Liver (tissue), 9 donors: Measurements from ENCODE around the gene EGFR. TPM values are rescaled to one million over a fixed set of nuclear protein-coding genes. Genes with fewer than 3 reads are reported as not detected.

Experiments used
- DNase-seq: peaks from one replicate; pipeline ENCODE4 v3.0.0-alpha.2; 2017; ENCODE audit warnings: low spot score
- H3K27ac ChIP-seq, 2 donors: one replicate each; pipeline ENCODE4 v1.7.0; 2013; ENCODE audit warnings: inconsistent platforms in 2 of 2, low read length in 2 of 2, control low read depth in 1 of 2, low read depth in 1 of 2, mild to moderate bottlenecking in 1 of 2
- H3K27me3 ChIP-seq, 4 donors: one replicate each; pipeline versions ENCODE4 v1.6.1 to v1.7.0; 2013; ENCODE audit warnings: low read length in 3 of 4, inconsistent platforms in 1 of 4, mild to moderate bottlenecking in 1 of 4, moderate library complexity in 1 of 4; ENCODE audit not compliant: control insufficient read depth in 4 of 4, insufficient read depth in 4 of 4
- H3K36me3 ChIP-seq, 4 donors: one replicate each; pipeline versions ENCODE4 v1.6.1 to v1.7.0; 2013; ENCODE audit warnings: low read length in 3 of 4, mild to moderate bottlenecking in 3 of 4, low read depth in 1 of 4, moderate library complexity in 1 of 4; ENCODE audit not compliant: control insufficient read depth in 4 of 4, insufficient read depth in 3 of 4
- H3K4me1 ChIP-seq, 4 donors: one replicate each; pipeline versions ENCODE4 v1.6.1 to v1.7.0; 2013; ENCODE audit warnings: low read length in 3 of 4, mild to moderate bottlenecking in 3 of 4, moderate library complexity in 1 of 4; ENCODE audit not compliant: control insufficient read depth in 4 of 4, insufficient read depth in 4 of 4
- H3K4me3 ChIP-seq, 3 donors: one replicate each; pipeline versions ENCODE4 v1.6.1 to v1.7.0; 2013; ENCODE audit warnings: low read length in 3 of 3, control low read depth in 1 of 3, low read depth in 1 of 3, mild to moderate bottlenecking in 1 of 3
- H3K9ac ChIP-seq, 2 donors: one replicate each; pipeline ENCODE4 v1.7.0; 2013; ENCODE audit warnings: low read length in 2 of 2, mild to moderate bottlenecking in 2 of 2, moderate library complexity in 2 of 2, control low read depth in 1 of 2, low read depth in 1 of 2
- H3K9me3 ChIP-seq, 4 donors: one replicate each; pipeline versions ENCODE4 v1.6.1 to v1.7.0; 2013; ENCODE audit warnings: low read length in 3 of 4; ENCODE audit not compliant: control insufficient read depth in 4 of 4
- ATF3 ChIP-seq: IDR thresholded peaks from 2 replicates; pipeline ENCODE4 v1.6.1; 2016; ENCODE audit warnings: antibody characterized with exemption
- EGR1 ChIP-seq, 2 donors: IDR thresholded peaks; 2 replicates each; pipeline ENCODE4 v1.6.1; 2016 to 2018; ENCODE audit warnings: antibody characterized with exemption in 2 of 2, low read depth in 2 of 2
- FOXA1 ChIP-seq: IDR thresholded peaks from 2 replicates; pipeline ENCODE4 v1.6.1; 2016; ENCODE audit warnings: antibody characterized with exemption
- FOXA2 ChIP-seq: IDR thresholded peaks from 2 replicates; pipeline ENCODE4 v1.6.1; 2016; ENCODE audit warnings: antibody characterized with exemption
- GABPA ChIP-seq, 2 donors: IDR thresholded peaks in 1 of 2; conservative IDR thresholded peaks in 1 of 2; 2 replicates each; pipeline ENCODE4 v1.6.1; 2016; ENCODE audit warnings: antibody characterized with exemption in 2 of 2, mild to moderate bottlenecking in 1 of 2, moderate library complexity in 1 of 2
- HNF4A ChIP-seq, 2 donors: conservative IDR thresholded peaks; 2 replicates each; pipeline ENCODE4 v1.6.1; 2016; ENCODE audit warnings: antibody characterized with exemption in 2 of 2, mild to moderate bottlenecking in 2 of 2
- HNF4G ChIP-seq: IDR thresholded peaks from 2 replicates; pipeline ENCODE4 v1.6.1; 2016; ENCODE audit warnings: antibody characterized with exemption
- JUND ChIP-seq, 2 donors: IDR thresholded peaks; 2 replicates each; pipeline ENCODE4 v1.6.1; 2016; ENCODE audit warnings: antibody characterized with exemption in 2 of 2
- NR2F2 ChIP-seq: IDR thresholded peaks from 2 replicates; pipeline ENCODE4 v1.6.1; 2016; ENCODE audit warnings: antibody characterized with exemption
- RAD21 ChIP-seq, 2 donors: IDR thresholded peaks; 2 replicates each; pipeline ENCODE4 v1.6.1; 2016; ENCODE audit warnings: antibody characterized with exemption in 2 of 2, mild to moderate bottlenecking in 2 of 2
- REST ChIP-seq: IDR thresholded peaks from 2 replicates; pipeline ENCODE4 v1.6.1; 2016; ENCODE audit warnings: antibody characterized with exemption, mild to moderate bottlenecking
- RXRA ChIP-seq, 2 donors: IDR thresholded peaks; 2 replicates each; pipeline ENCODE4 v1.6.1; 2017 to 2018; ENCODE audit warnings: antibody characterized with exemption in 2 of 2, mild to moderate bottlenecking in 1 of 2
- SP1 ChIP-seq: IDR thresholded peaks from 2 replicates; pipeline ENCODE4 v1.6.1; 2018; ENCODE audit warnings: antibody characterized with exemption, mild to moderate bottlenecking
- TAF1 ChIP-seq: conservative IDR thresholded peaks from 2 replicates; pipeline ENCODE4 v1.6.1; 2016; ENCODE audit warnings: antibody characterized with exemption, mild to moderate bottlenecking
- YY1 ChIP-seq: IDR thresholded peaks from 2 replicates; pipeline ENCODE4 v1.6.1; 2016; ENCODE audit warnings: antibody characterized with exemption, mild to moderate bottlenecking
- ZBTB33 ChIP-seq: IDR thresholded peaks from 2 replicates; pipeline ENCODE4 v1.6.1; 2016; ENCODE audit warnings: antibody characterized with exemption
- WGBS: extraction: QIAGEN DNeasy Blood & Tissue Kit; methylation state at CpG from one replicate; pipeline ENCODE4 v1.1.7; 2013; 5-methylcytosine and 5-hydroxymethylcytosine counted together
- polyA plus RNA-seq, 2 donors: library from polyadenylated mRNA; stranded (reverse) in 1 of 2; unstranded in 1 of 2; fragments of 200-250 nt in 1 of 2; fragments of >200 nt in 1 of 2; fragmentation: Nextera tagmentation in 1 of 2; extraction: Ambion mirVana in 1 of 2; gene quantifications; one replicate each; pipeline versions ENCODE4 v1.2.1 to v1.2.3, GENCODE V29; 2013 to 2015
- total RNA-seq, 2 donors: library from RNA; depleted of rRNA; stranded (reverse); fragments of >200 nt; gene quantifications; one replicate each; pipeline ENCODE4 v1.2.3, GENCODE V29; 2014
- TF ChIP-seq, protein P1 (sequence below): IDR thresholded peaks from 2 replicates; pipeline ENCODE4 v1.6.1; 2016; ENCODE audit warnings: antibody characterized with exemption
- TF ChIP-seq, protein P2 (sequence below): fragments of 150-350 bp; IDR thresholded peaks from 2 replicates; pipeline ENCODE4 v1.5.1; 2017; ENCODE audit warnings: improper control_type of control experiment, low read depth, low read length; ENCODE audit not compliant: missing input control
- donor health status: healthy.
- donor health status: healthy.
- donor health status: healthy.
- donor health status: healthy.
- donor health status: healthy.

Gene EGFR
- total and polyA plus RNA-seq, 4 donors = 22.6 to 37.0 (median 27.7) TPM

DNA sequence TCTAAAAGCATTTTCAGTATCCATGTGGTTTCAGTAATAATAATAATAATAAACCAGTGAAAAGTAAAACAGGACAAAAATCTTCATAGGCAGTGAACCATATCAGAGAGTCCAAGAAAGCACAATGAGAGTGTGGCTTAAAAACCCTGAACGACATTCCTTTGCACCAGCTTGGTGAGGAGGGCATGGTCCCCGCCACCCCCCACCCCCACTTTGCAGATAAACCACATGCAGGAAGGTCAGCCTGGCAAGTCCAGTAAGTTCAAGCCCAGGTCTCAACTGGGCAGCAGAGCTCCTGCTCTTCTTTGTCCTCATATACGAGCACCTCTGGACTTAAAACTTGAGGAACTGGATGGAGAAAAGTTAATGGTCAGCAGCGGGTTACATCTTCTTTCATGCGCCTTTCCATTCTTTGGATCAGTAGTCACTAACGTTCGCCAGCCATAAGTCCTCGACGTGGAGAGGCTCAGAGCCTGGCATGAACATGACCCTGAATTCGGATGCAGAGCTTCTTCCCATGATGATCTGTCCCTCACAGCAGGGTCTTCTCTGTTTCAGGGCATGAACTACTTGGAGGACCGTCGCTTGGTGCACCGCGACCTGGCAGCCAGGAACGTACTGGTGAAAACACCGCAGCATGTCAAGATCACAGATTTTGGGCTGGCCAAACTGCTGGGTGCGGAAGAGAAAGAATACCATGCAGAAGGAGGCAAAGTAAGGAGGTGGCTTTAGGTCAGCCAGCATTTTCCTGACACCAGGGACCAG lies 172.5 kb downstream of the EGFR start:
- peak; percentile 23 for DNase-seq
- no peak overlapping the region for H3K9ac ChIP-seq
- no peaks in the 10 kb centered on the region for H3K9me3 ChIP-seq
- H3K27me3 ChIP-seq = no peaks in the 10 kb centered on the region
- TF ChIP-seq ATF3 (no peak), SP1 (no peak), FOXA2 (no peak), TAF1 (no peak), JUND (IDR thresholded peaks at IDR 0.05) (no peak), ZBTB33 (no peak), RXRA (IDR thresholded peaks at IDR 0.05) (no peak), YY1 (no peak), FOXA1 (no peak), EGR1 (IDR thresholded peaks at IDR 0.05; ENCODE audit: low read depth in 2 of 2) (no peak), HNF4G (no peak), GABPA (IDR thresholded peaks at IDR 0.05 in 1 of 2, conservative IDR thresholded peaks at IDR 0.05 in 1 of 2) (no peak), REST (no peak), HNF4A (conservative IDR thresholded peaks at IDR 0.05) (no peak), NR2F2 (no peak), RAD21 (IDR thresholded peaks at IDR 0.05) (no peak)
- TF ChIP-seq, protein P1, sequence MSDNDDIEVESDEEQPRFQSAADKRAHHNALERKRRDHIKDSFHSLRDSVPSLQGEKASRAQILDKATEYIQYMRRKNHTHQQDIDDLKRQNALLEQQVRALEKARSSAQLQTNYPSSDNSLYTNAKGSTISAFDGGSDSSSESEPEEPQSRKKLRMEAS = no peak
- TF ChIP-seq, protein P2, sequence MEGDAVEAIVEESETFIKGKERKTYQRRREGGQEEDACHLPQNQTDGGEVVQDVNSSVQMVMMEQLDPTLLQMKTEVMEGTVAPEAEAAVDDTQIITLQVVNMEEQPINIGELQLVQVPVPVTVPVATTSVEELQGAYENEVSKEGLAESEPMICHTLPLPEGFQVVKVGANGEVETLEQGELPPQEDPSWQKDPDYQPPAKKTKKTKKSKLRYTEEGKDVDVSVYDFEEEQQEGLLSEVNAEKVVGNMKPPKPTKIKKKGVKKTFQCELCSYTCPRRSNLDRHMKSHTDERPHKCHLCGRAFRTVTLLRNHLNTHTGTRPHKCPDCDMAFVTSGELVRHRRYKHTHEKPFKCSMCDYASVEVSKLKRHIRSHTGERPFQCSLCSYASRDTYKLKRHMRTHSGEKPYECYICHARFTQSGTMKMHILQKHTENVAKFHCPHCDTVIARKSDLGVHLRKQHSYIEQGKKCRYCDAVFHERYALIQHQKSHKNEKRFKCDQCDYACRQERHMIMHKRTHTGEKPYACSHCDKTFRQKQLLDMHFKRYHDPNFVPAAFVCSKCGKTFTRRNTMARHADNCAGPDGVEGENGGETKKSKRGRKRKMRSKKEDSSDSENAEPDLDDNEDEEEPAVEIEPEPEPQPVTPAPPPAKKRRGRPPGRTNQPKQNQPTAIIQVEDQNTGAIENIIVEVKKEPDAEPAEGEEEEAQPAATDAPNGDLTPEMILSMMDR = no peak
- peaks cover 0 to 7% (median 4%) of the 10 kb centered on the region in 4 donors for H3K4me1 ChIP-seq
- peaks cover 14 to 33% (median 23%) of the 10 kb centered on the region in 4 donors for H3K36me3 ChIP-seq
- H3K4me3 ChIP-seq = no peak overlapping the region
- no peak overlapping the region for H3K27ac ChIP-seq
- 96% methylated on average over 17 of the region's 17 CpGs for WGBS
